Measurements from ENCODE around the gene CDC5L.

The CDC5L gene

DNA sequence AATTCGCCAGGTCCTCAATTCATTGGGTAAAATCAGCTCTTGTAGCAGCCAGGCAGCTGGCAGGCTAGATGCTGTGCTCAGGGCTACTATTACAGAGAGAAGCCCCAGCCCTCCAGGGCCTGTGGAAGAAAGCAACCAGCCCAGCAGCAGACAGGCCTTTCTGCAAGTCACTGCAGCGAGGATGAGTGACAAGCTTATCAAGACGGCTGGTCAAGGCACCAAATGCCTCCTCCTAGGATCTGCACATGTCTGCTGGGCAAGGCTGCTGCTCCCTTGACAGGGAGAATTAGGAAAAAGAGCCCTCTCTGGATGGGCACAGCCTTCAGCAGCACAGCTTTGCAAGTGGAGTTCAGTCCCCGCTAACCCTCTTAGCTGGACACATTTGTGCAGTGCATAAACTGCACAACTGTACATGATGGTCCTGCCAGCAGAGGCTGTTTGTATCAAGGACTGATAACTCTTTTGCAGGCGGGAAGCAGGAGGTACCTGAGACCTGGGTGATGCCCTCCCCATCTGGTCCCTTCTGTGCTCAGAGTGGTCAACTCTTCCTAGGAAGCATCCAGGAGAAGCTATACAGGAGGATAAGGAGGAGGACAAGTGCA is 89.9 kb downstream of the CDC5L start:
- H3K4me3 ChIP-seq (ENCODE audit: low read depth, low read length) = no peak overlapping the region
- TF ChIP-seq, protein P1, sequence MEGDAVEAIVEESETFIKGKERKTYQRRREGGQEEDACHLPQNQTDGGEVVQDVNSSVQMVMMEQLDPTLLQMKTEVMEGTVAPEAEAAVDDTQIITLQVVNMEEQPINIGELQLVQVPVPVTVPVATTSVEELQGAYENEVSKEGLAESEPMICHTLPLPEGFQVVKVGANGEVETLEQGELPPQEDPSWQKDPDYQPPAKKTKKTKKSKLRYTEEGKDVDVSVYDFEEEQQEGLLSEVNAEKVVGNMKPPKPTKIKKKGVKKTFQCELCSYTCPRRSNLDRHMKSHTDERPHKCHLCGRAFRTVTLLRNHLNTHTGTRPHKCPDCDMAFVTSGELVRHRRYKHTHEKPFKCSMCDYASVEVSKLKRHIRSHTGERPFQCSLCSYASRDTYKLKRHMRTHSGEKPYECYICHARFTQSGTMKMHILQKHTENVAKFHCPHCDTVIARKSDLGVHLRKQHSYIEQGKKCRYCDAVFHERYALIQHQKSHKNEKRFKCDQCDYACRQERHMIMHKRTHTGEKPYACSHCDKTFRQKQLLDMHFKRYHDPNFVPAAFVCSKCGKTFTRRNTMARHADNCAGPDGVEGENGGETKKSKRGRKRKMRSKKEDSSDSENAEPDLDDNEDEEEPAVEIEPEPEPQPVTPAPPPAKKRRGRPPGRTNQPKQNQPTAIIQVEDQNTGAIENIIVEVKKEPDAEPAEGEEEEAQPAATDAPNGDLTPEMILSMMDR (IDR thresholded peaks at IDR 0.05; ENCODE audit: insufficient read depth, low read depth, low read length, missing control alignments) = no peak
- no peak for DNase-seq (ENCODE audit: low read depth)

DNA sequence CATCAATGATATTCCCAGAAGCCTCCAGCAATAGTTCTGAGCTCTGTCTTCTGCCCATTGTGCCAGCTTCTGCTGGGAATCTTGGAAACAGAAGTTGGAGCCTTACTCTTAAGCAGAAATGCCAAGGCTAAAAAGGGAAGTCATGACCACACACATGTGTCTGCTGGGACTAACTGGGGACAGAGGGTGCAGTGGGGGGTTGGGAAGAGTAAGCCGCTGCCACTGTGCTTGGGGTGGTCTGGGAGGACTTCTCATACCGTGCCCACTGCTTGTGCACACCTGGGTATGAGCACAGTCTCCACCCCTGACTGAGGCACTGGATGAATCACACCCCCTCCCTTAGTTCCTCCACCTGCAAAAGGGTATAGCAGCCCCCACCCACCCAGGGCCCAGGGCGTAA is 90.7 kb downstream of the CDC5L start:
- DNase-seq (ENCODE audit: low read depth) = no peak
- H3K4me3 ChIP-seq (ENCODE audit: low read depth, low read length) = no peak overlapping the region
- TF ChIP-seq, protein P1 (IDR thresholded peaks at IDR 0.05; ENCODE audit: insufficient read depth, low read depth, low read length, missing control alignments) = no peak

DNA sequence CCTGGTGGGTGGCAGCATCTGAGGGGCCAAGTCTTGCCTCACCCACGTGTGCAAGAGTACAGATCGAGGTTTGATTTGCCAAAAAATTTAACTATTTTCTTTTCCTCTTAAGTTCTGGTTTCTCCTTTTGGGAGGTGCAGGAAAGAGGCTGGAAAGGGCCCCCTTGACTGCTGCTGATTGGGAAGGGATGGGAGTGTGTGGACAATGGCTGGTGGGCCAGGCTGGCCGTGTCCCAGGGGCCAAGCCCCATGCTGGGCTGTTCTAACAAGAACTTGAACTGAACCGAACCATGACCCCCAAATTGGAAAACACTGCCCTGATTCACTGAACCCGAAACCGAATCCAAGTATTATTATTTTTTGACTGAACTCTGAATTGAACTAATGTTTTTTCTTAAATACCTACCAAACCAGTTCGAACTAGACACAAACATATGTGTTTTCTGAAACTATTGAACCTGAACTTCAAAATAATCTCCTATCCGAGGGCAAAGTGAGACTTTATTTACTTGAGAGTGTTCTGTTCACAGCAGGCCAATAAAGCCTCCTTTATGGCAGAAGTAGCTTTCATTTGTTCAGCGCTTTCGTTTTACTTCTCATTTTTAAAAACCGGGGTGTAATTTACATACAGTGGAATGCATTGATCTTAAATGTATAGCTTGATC is 91.2 kb downstream of the CDC5L start:
- H3K4me3 ChIP-seq (ENCODE audit: low read depth, low read length) = no peak overlapping the region
- TF ChIP-seq, protein P1 (IDR thresholded peaks at IDR 0.05; ENCODE audit: insufficient read depth, low read depth, low read length, missing control alignments) = no peak
- no peak for DNase-seq (ENCODE audit: low read depth)

DNA sequence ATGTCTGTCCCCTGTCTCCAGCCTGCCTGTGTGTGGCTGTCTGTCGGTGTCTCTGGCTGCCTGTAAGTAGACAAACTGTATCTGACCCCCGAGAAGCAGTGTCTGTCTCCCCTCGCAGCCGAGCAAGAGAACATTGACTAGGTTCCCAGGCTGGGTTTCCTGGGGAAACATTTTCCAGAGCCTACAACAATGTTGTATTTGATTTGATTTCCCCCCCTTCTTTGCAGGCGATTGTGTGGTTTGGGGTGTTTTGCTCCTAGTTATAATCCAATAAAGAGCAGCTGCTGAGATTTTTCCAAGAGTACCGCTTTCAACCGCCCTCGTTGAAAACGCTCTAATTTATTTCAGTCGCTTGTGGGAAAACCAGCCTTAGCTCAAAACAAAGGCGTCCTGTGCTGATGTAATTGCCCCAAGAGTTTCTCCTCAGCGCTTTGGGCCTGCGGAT is 92.6 kb downstream of the CDC5L start:
- TF ChIP-seq, protein P1 (IDR thresholded peaks at IDR 0.05; ENCODE audit: insufficient read depth, low read depth, low read length, missing control alignments) = no peak
- DNase-seq (ENCODE audit: low read depth) = no peak
- H3K4me3 ChIP-seq (ENCODE audit: low read depth, low read length) = no peak overlapping the region

DNA sequence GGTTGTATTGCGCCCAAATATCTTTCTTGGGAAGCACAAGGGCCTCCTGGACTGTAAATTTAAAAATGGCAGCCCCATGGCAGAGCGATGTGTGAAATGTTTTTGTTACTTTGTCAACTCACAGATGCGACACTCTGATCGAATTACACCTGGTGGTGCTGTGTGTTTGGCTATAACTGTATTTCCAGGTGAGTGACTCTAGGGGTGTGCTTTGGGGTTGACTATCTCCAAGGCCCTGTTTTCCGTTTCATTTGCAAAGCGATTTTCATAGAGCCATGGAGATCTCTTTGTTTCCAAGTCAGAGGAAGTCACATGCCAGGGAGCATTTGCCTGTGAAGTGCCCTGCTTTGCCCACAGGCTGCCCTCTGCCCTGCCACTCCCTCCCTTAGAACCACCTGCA is 93.5 kb downstream of the CDC5L start:
- H3K4me3 ChIP-seq (ENCODE audit: low read depth, low read length) = no peak overlapping the region
- TF ChIP-seq, protein P1 (IDR thresholded peaks at IDR 0.05; ENCODE audit: insufficient read depth, low read depth, low read length, missing control alignments) = no peak
- DNase-seq (ENCODE audit: low read depth) = no peak

DNA sequence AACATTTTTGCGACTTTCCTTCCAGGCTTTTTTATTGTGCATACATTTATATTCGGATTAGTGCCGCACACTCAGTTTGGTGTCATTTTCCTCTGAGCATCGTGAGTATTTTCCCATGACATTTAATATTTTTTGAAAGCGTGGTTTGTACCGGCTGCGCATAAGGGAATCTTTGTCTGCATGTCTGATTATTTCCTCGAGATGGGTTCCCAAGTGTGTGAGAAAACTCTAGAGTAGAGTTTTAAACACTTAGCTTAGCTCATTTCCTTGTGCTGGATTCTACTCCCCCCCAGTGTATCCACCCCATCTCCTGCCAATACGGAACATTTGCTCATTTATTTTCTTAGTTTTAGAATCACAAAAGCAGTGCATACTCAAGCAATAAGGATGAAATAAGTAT is 94.3 kb downstream of the CDC5L start:
- H3K4me3 ChIP-seq (ENCODE audit: low read depth, low read length) = no peak overlapping the region
- TF ChIP-seq, protein P1 (IDR thresholded peaks at IDR 0.05; ENCODE audit: insufficient read depth, low read depth, low read length, missing control alignments) = no peak
- DNase-seq (ENCODE audit: low read depth) = no peak
